ES-I3 (cell line): ENCODE data around the gene ZNF138.
"Not testable (repeated sequence)": the region's sequence is repeated elsewhere in the genome, so short reads cannot be mapped to it uniquely, and the experiment has no call there.

Experiments
- H3K36me3 ChIP-seq: 2 replicates; pipeline ENCODE4 v1.6.1; 2013; ENCODE audit warnings: mild to moderate bottlenecking, low read length, control low read depth, moderate library complexity; ENCODE audit not compliant: insufficient read depth
- H3K4me1 ChIP-seq: 2 replicates; pipeline ENCODE4 v1.6.1; 2013; ENCODE audit warnings: mild to moderate bottlenecking, control low read depth, low read length; ENCODE audit not compliant: insufficient read depth
- H3K9ac ChIP-seq: 2 replicates; pipeline ENCODE4 v1.6.1; 2013; ENCODE audit warnings: low read depth, mild to moderate bottlenecking, low read length, moderate library complexity
- H3K9me3 ChIP-seq: 2 replicates; pipeline ENCODE4 v1.6.1; 2013; ENCODE audit warnings: mild to moderate bottlenecking, low read length, moderate library complexity; ENCODE audit not compliant: control insufficient read depth, insufficient read depth

The ZNF138 gene

GRCh38 chr7:64802699-64803098, 8.5 kb downstream of the ZNF138 start:
- H3K9me3 ChIP-seq = peaks cover 5% of the 10 kb centered on the region; the same call in 1 of the 2 replicates
- peaks cover 12% of the 10 kb centered on the region for H3K36me3 ChIP-seq
- H3K9ac ChIP-seq = no peak overlapping the region
- H3K4me1 ChIP-seq = no peaks in the 10 kb centered on the region; the same call in 1 of the 2 replicates

- Histone ChIP-seq H3K9me3 (peaks cover 10% of the 10 kb centered on the region; the same call in 1 of the 2 replicates), H3K9ac (no peak overlapping the region), H3K36me3 (peaks cover 27% of the 10 kb centered on the region), H3K4me1 (no peaks in the 10 kb centered on the region; the same call in 1 of the 2 replicates)
Observed at GRCh38 chr7:64807731-64808365, 13.6 kb downstream of the ZNF138 start.

DNA sequence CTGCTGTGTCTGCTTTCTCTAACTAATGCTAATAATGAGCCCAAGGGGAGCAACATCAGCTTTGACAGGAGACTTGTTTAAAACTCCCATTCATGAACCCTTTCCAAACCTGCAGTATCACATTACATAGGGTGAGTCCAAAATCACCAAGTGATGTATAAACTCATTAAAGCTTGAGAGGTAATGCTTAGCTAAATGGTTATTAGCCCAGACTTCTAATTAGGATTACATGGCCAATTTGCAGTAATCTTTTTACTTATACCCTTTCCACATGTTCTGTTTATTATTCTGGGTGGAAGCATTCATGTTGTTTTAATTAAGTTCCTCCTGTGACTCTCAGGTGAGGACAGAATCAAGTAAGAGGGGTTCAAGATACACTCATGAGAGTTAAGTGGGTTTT, 17.5 kb downstream of the ZNF138 start:
- H3K9ac ChIP-seq = no peak overlapping the region
- no peaks in the 10 kb centered on the region for H3K4me1 ChIP-seq
- H3K9me3 ChIP-seq = peaks cover 10% of the 10 kb centered on the region; the same call in 1 of the 2 replicates
- H3K36me3 ChIP-seq = peaks cover 16% of the 10 kb centered on the region

DNA sequence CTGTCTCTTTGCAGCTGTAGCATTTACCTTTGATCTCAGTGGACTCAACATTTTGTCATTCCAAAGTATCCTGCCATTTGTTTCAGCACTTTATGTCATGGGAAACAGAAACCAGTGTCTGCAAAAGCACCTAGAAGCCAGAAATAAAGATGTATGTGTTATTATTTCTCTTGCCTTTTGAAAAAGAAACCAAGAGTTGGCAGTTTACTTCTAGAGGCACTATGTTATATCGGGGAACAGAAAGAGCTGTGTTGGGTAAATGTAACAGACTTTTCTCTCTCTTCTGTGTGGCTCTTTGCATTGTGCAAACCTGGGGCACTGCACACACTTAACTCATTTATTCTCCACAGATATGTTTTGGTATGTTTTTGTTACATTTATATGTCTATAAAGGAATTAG, 36.7 kb downstream of the ZNF138 start:
- no peak overlapping the region for H3K9ac ChIP-seq
- H3K4me1 ChIP-seq = no peaks in the 10 kb centered on the region
- H3K36me3 ChIP-seq = no peaks in the 10 kb centered on the region
- no peaks in the 10 kb centered on the region for H3K9me3 ChIP-seq

DNA sequence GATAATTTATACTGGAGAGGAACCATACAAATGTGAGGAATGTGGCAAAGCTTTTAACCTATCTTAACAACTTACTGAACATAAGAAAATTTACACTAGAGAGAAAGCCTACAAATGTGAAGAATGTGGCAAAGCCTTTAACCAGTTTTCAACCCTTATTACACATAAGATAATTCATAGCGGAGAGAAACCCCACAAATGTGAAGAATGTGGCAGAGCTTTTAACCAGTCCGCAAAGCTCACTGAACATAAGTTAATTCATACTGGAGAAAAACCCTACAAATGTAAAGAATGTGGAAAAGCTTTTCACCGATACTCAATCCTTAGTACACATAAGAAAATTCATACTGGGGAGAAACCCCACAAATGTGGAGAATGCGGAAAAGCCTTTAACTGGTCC, 37.9 kb downstream of the ZNF138 start:
- Histone ChIP-seq H3K9me3 (no peaks in the 10 kb centered on the region), H3K36me3 (no peaks in the 10 kb centered on the region), H3K4me1 (no peaks in the 10 kb centered on the region), H3K9ac (no peak overlapping the region)

DNA sequence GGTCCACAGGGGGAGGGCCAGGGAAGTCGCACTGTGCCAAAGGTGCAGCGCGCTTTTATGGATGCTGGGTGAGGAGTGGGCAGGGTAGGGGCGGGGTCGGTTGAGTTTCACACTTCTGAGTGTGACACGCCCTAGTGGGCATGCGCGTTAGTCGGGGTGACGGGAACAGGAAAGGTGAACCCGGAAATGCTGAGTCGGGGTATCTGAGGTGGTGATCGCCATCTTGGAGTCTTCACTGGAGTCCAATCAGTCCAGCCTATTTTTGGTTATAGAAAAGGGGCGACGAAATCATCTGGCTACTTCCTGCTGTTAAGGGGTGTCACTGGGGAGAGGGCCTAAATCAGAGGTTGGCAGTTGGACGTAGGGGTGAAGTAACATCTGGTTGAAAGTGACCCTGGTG, 40.8 kb downstream of the ZNF138 start:
- no peaks in the 10 kb centered on the region for H3K4me1 ChIP-seq
- H3K9me3 ChIP-seq = no peaks in the 10 kb centered on the region
- H3K36me3 ChIP-seq = no peaks in the 10 kb centered on the region

GRCh38 chr7:64835856-64836255, 41.6 kb downstream of the ZNF138 start:
- H3K9ac ChIP-seq, H3K9me3 ChIP-seq, H3K36me3 ChIP-seq, H3K4me1 ChIP-seq: not testable (repeated sequence)

More for the DNA sequence above, 40.8 kb downstream of the ZNF138 start:
- no peak overlapping the region for H3K9ac ChIP-seq

- not testable (repeated sequence) for H3K9me3 ChIP-seq, H3K4me1 ChIP-seq, H3K36me3 ChIP-seq, H3K9ac ChIP-seq
Observed at GRCh38 chr7:64838051-64838450, 43.8 kb downstream of the ZNF138 start.

DNA sequence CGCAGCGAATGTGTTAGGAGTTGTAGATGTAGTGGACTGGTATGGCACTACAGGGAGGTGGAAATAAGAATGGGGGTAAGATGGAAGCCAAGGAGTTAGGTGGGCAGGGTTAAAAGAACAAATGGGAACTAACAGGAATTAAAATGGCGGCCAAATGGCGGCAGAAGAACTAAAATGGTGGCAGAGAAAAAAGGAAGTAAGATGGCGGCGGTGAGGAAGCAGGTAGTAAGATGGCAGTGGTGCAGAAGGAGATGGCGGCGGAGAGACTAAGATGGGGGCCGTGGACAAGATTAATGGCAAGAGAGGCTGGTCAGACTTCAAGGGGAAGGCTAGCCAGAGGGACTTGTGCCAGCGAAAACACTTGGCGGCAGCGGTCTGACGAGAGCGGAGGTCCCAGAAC, 44.5 kb downstream of the ZNF138 start:
- Histone ChIP-seq H3K9me3 (no peaks in the 10 kb centered on the region), H3K9ac (no peak overlapping the region), H3K36me3 (no peaks in the 10 kb centered on the region), H3K4me1 (no peaks in the 10 kb centered on the region)

DNA sequence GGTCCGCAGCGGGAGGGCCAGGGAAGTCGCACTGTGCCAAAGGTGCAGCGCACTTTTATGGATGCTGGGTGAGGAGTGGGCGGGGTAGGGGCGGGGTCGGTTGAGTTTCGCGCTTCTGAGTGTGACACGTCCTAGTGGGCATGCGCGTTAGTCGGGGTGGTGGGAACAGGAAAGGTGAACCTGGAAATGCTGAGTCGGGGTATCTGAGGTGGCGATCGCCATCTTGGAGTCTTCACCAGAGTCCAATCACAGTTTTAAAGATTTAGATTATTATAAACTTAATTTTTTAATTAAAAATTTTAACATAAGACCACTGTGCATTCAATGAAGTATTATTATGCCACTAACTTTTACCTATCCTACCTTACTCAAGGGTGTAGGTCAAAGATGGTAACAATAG, 45.7 kb downstream of the ZNF138 start:
- no peak overlapping the region for H3K9ac ChIP-seq
- no peaks in the 10 kb centered on the region for H3K9me3 ChIP-seq
- no peaks in the 10 kb centered on the region for H3K4me1 ChIP-seq
- no peaks in the 10 kb centered on the region for H3K36me3 ChIP-seq

DNA sequence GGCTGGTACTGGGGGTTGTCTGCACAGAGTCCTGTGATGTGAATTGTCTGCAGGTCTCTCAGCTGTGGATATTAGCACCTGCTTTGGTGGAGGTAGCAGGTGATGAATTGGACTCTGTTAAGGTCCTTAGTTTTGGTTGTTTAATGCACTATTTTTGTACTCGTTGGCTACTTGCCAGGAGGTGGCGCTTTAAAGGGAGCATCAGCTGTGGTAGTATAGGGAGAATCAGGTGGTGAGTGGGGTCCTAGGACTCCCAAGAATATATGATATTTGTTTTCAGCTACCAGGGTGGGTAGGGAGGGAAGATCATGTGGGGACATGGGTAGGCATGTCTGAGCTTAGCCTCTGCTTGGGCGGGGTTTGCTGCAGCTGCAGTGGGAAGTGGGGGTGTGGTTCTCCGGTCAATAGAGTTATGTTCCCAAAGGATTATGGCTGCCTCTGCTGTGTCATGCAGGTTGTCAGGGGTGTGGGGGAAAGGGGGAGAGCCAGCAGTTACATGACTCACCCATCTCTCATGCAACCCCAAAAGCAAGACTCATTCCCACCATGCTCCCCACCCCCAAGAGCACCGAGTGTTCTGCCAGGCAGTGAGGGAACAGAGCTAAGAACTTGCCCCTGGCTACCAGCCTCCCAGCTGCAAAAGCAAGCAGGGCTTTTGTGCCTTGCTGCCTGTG, 55.2 kb downstream of the ZNF138 start:
- no peaks in the 10 kb centered on the region for H3K36me3 ChIP-seq
- peaks cover 8% of the 10 kb centered on the region for H3K4me1 ChIP-seq
- H3K9ac ChIP-seq = no peak overlapping the region
- no peaks in the 10 kb centered on the region for H3K9me3 ChIP-seq

GRCh38 chr7:64849924-64850499, 55.8 kb downstream of the ZNF138 start:
- Histone ChIP-seq H3K9me3 (no peaks in the 10 kb centered on the region), H3K36me3 (no peaks in the 10 kb centered on the region), H3K9ac (no peak overlapping the region), H3K4me1 (peaks cover 8% of the 10 kb centered on the region)

GRCh38 chr7:64853679-64854078, 59.5 kb downstream of the ZNF138 start:
- no peak overlapping the region for H3K9ac ChIP-seq
- no peaks in the 10 kb centered on the region for H3K9me3 ChIP-seq
- no peaks in the 10 kb centered on the region for H3K36me3 ChIP-seq
- H3K4me1 ChIP-seq = peaks cover 8% of the 10 kb centered on the region

DNA sequence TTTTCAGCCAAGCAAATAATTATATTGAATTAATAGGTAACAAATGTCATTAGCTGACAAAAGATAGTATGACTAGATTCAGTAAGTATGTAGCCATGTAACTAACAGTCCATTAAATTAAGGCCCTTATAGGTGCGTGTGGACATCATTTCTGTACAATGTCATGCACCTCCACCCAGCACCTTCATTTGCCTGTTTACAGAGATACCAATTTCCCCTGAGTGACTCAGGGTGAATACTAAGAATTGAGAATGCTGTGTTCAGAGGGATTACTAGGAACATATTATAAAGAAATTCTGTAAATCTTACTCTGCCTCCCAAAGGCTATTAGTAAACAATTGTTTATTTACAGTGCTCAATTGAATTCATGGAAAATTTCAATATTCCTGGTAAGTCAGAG, 60.7 kb downstream of the ZNF138 start:
- H3K36me3 ChIP-seq = no peaks in the 10 kb centered on the region
- no peaks in the 10 kb centered on the region for H3K9me3 ChIP-seq
- H3K4me1 ChIP-seq = no peaks in the 10 kb centered on the region
- no peak overlapping the region for H3K9ac ChIP-seq

GRCh38 chr7:64863021-64863420, 68.8 kb downstream of the ZNF138 start:
- Histone ChIP-seq H3K36me3 (no peaks in the 10 kb centered on the region), H3K9me3 (no peaks in the 10 kb centered on the region), H3K9ac (no peak overlapping the region), H3K4me1 (no peaks in the 10 kb centered on the region)
